H1 (cell line): ENCODE results near the gene SLC66A3. TPM values are rescaled to one million over a fixed set of nuclear protein-coding genes. Genes with fewer than 3 reads are reported as not detected.

Experiments
- CTCF ChIA-PET: fragments of 300-600 bp; sonication (Branson Sonifier 250); formaldehyde crosslinking; loops from one replicate; lab custom pipeline; 2021; ENCODE audit not compliant: partially characterized antibody; lab: Charles Lee
- POLR2A ChIA-PET: fragments of 300-600 bp; sonication (Branson Sonifier 250); formaldehyde crosslinking; loops from one replicate; lab custom pipeline; 2021; ENCODE audit warnings: inconsistent platforms; ENCODE audit not compliant: partially characterized antibody; lab: Charles Lee
- DNase-seq, 2 experiments: peaks; one replicate each; pipeline versions ENCODE4 v3.0.0 to v3.0.0-alpha.2; 2010 to 2022; ENCODE audit warnings: low spot score in 2 of 2, low read depth in 1 of 2, mixed read lengths in 1 of 2
- FAIRE-seq: peaks from 2 replicates; lab custom pipeline; 2011; peaks lifted over from hg19 to GRCh38; lab: Jason Lieb, UNC
- H2AFZ ChIP-seq: 2 replicates; pipeline ENCODE4 v1.8.1; 2012; ENCODE audit warnings: low read length, inconsistent platforms
- H2AK5ac ChIP-seq: 2 replicates; pipeline ENCODE4 v1.6.1; 2013; ENCODE audit warnings: low read depth, low read length
- H2BK120ac ChIP-seq: replicated peaks from 2 replicates; pipeline ENCODE3; 2013; ENCODE audit warnings: low read depth, low read length, inconsistent platforms
- H2BK12ac ChIP-seq: 2 replicates; pipeline ENCODE4 v1.6.1; 2013; ENCODE audit warnings: low read depth, low read length
- H2BK15ac ChIP-seq: 2 replicates; pipeline ENCODE4 v1.6.1; 2013; ENCODE audit warnings: low read length
- H2BK20ac ChIP-seq: 2 replicates; pipeline ENCODE4 v1.6.1; 2013; ENCODE audit warnings: low read length
- H2BK5ac ChIP-seq: 2 replicates; pipeline ENCODE4 v1.6.1; 2013; ENCODE audit warnings: low read depth, low read length
- H3K14ac ChIP-seq: 2 replicates; pipeline ENCODE4 v1.6.1; 2013; ENCODE audit warnings: inconsistent platforms; ENCODE audit not compliant: insufficient read length
- H3K18ac ChIP-seq: 2 replicates; pipeline ENCODE4 v1.6.1; 2013; ENCODE audit warnings: low read length; ENCODE audit errors: extremely low read depth
- H3K23ac ChIP-seq: 2 replicates; pipeline ENCODE4 v1.6.1; 2013; ENCODE audit warnings: inconsistent platforms; ENCODE audit not compliant: insufficient read length
- H3K23me2 ChIP-seq: 2 replicates; pipeline ENCODE4 v1.6.1; 2013; ENCODE audit warnings: low read depth, low read length
- H3K27ac ChIP-seq: 2 replicates; pipeline ENCODE4 v1.6.1; 2011; ENCODE audit warnings: low read depth, low read length, inconsistent platforms
- H3K27me3 ChIP-seq, 4 experiments: replicated peaks in 1 of 4; 1 replicate in 1 of 4; 2 replicates in 3 of 4; pipeline versions ENCODE4 v1.6.1 to v1.8.1; 2011 to 2013; ENCODE audit warnings: low read length in 3 of 4, mild to moderate bottlenecking in 3 of 4, inconsistent platforms in 2 of 4, mixed read lengths in 2 of 4, moderate library complexity in 1 of 4; ENCODE audit not compliant: control insufficient read depth in 3 of 4, insufficient read depth in 3 of 4; ENCODE audit errors: extremely low read depth in 1 of 4
- H3K36me3 ChIP-seq, 4 experiments: 2 replicates each; pipeline versions ENCODE4 v1.6.1 to v1.8.1; 2011 to 2013; ENCODE audit warnings: mild to moderate bottlenecking in 4 of 4, low read length in 3 of 4, moderate library complexity in 2 of 4, control low read depth in 1 of 4, inconsistent platforms in 1 of 4; ENCODE audit not compliant: insufficient read depth in 4 of 4, control insufficient read depth in 2 of 4
- H3K4ac ChIP-seq: replicated peaks from 2 replicates; pipeline ENCODE3; 2013; ENCODE audit warnings: low read length, low read depth, mixed read lengths, inconsistent platforms; ENCODE audit not compliant: insufficient read length
- H3K4me1 ChIP-seq, 4 experiments: replicated peaks in 1 of 4; 1 replicate in 1 of 4; 2 replicates in 3 of 4; pipeline versions ENCODE4 v1.6.1 to v1.8.1; 2011 to 2013; ENCODE audit warnings: low read length in 3 of 4, inconsistent platforms in 2 of 4, mixed read lengths in 1 of 4; ENCODE audit not compliant: insufficient read depth in 4 of 4, control insufficient read depth in 3 of 4
- H3K4me2 ChIP-seq, 2 experiments: 2 replicates each; pipeline versions ENCODE4 v1.6.1 to v1.8.1; 2011 to 2013; ENCODE audit warnings: low read depth in 2 of 2, low read length in 2 of 2, control low read depth in 1 of 2, inconsistent platforms in 1 of 2, mild to moderate bottlenecking in 1 of 2; ENCODE audit not compliant: insufficient read depth in 1 of 2
- H3K4me3 ChIP-seq, 4 experiments: fragments of 200-600, 300-600 bp in 1 of 4; sonication (generic), shearing (Covaris generic), sonication (Bioruptor Twin) in 1 of 4; 2 replicates each; pipeline versions ENCODE4 v1.5.1 to v1.8.1; 2011 to 2016; ENCODE audit warnings: low read length in 4 of 4, low read depth in 3 of 4, control low read depth in 2 of 4, inconsistent platforms in 2 of 4, mild to moderate bottlenecking in 2 of 4, mixed read lengths in 1 of 4, moderate library complexity in 1 of 4; ENCODE audit not compliant: insufficient read depth in 2 of 4; ENCODE audit errors: extremely low read depth in 1 of 4
- H3K56ac ChIP-seq: replicated peaks from 2 replicates; pipeline ENCODE3; 2013; ENCODE audit warnings: low read depth, mild to moderate bottlenecking, mixed read lengths, low read length, inconsistent platforms; ENCODE audit not compliant: insufficient read length
- H3K79me1 ChIP-seq: 2 replicates; pipeline ENCODE4 v1.6.1; 2013; ENCODE audit warnings: low read depth, low read length, control low read depth
- H3K79me2 ChIP-seq, 2 experiments: 2 replicates each; pipeline versions ENCODE4 v1.6.1 to v1.8.1; 2012 to 2013; ENCODE audit warnings: low read length in 2 of 2, mild to moderate bottlenecking in 2 of 2, inconsistent platforms in 1 of 2; ENCODE audit not compliant: insufficient read depth in 2 of 2, control insufficient read depth in 1 of 2
- H3K9ac ChIP-seq, 4 experiments: replicated peaks in 1 of 4; 1 replicate in 1 of 4; 2 replicates in 3 of 4; pipeline versions ENCODE4 v1.6.1 to v1.8.1; 2011 to 2013; ENCODE audit warnings: low read depth in 3 of 4, low read length in 3 of 4, control low read depth in 2 of 4, mild to moderate bottlenecking in 2 of 4, moderate library complexity in 2 of 4, inconsistent platforms in 1 of 4; ENCODE audit errors: extremely low read depth in 1 of 4
- H3K9me3 ChIP-seq, 2 experiments: 2 replicates each; pipeline versions ENCODE4 v1.6.1 to v1.8.1; 2012 to 2013; ENCODE audit warnings: mild to moderate bottlenecking in 2 of 2, moderate library complexity in 2 of 2, control low read depth in 1 of 2, inconsistent platforms in 1 of 2, low read depth in 1 of 2, low read length in 1 of 2, mixed read lengths in 1 of 2; ENCODE audit not compliant: insufficient read depth in 2 of 2
- H4K20me1 ChIP-seq, 2 experiments: replicated peaks in 1 of 2; 2 replicates each; pipeline versions ENCODE3 to v1.8.1; 2011 to 2013; ENCODE audit warnings: inconsistent platforms in 2 of 2, low read length in 2 of 2, mild to moderate bottlenecking in 1 of 2; ENCODE audit not compliant: insufficient read depth in 2 of 2, control insufficient read depth in 1 of 2
- H4K5ac ChIP-seq: 2 replicates; pipeline ENCODE4 v1.6.1; 2013; ENCODE audit warnings: low read length, low read depth, mixed read lengths, inconsistent platforms; ENCODE audit not compliant: insufficient read length
- H4K8ac ChIP-seq: 2 replicates; pipeline ENCODE4 v1.8.0; 2013; ENCODE audit warnings: mild to moderate bottlenecking, moderate library complexity, low read length, inconsistent platforms; ENCODE audit not compliant: insufficient read depth; ENCODE audit errors: extremely low read depth
- H4K91ac ChIP-seq: replicated peaks from 2 replicates; pipeline ENCODE3; 2013; ENCODE audit warnings: low read length, mixed read lengths, inconsistent platforms; ENCODE audit not compliant: insufficient read length
- ATF3 ChIP-seq: IDR thresholded peaks from 2 replicates; pipeline ENCODE4 v1.6.1; 2011; ENCODE audit warnings: low read depth, mild to moderate bottlenecking, low read length; ENCODE audit not compliant: insufficient read depth
- CBX8 ChIP-seq: fragments of 300-800, 300-1000 bp; sonication (generic); IDR thresholded peaks from 2 replicates; pipeline ENCODE4 v1.7.1; 2016; ENCODE audit warnings: low read depth, low read length, borderline replicate concordance
- CHD1 ChIP-seq: IDR thresholded peaks from 2 replicates; pipeline ENCODE4 v1.6.1; 2012; ENCODE audit warnings: low read depth, low read length, improper control_type of control experiment
- CHD2 ChIP-seq: IDR thresholded peaks from 2 replicates; pipeline ENCODE4 v1.6.1; 2012; ENCODE audit warnings: low read length, improper control_type of control experiment
- E2F6 ChIP-seq: IDR thresholded peaks from 2 replicates; pipeline ENCODE4 v1.6.1; 2012; ENCODE audit warnings: inconsistent platforms
- EGR1 ChIP-seq: IDR thresholded peaks from 2 replicates; pipeline ENCODE4 v1.6.1; 2011; ENCODE audit warnings: low read depth, low read length, borderline replicate concordance
- GTF2F1 ChIP-seq: IDR thresholded peaks from 2 replicates; pipeline ENCODE4 v1.6.1; 2012; ENCODE audit warnings: low read depth, low read length, improper control_type of control experiment, borderline replicate concordance
- MAFK ChIP-seq: IDR thresholded peaks from 2 replicates; pipeline ENCODE4 v1.6.1; 2012; ENCODE audit warnings: low read depth, mild to moderate bottlenecking, improper control_type of control experiment, low read length
- PHF8 ChIP-seq: fragments of 200-600 bp; sonication (generic); conservative IDR thresholded peaks from 2 replicates; pipeline ENCODE4 v1.7.1; 2012; ENCODE audit warnings: low read depth, mild to moderate bottlenecking, inconsistent platforms, low read length, moderate library complexity
- RNF2 ChIP-seq: fragments of 200-900, 300-1000 bp; sonication (generic); IDR thresholded peaks from 2 replicates; pipeline ENCODE4 v1.7.1; 2016; ENCODE audit warnings: borderline replicate concordance, low read depth, mild to moderate bottlenecking, antibody characterized with exemption, low read length; ENCODE audit not compliant: poor library complexity, severe bottlenecking; ENCODE audit errors: missing control alignments
- TAF7 ChIP-seq: optimal IDR thresholded peaks from 2 replicates; pipeline ENCODE3; 2011; ENCODE audit warnings: low read depth, mild to moderate bottlenecking, inconsistent platforms, low read length, moderate library complexity, borderline replicate concordance
- WGBS, 2 experiments: shearing (Covaris generic) in 1 of 2; methylation state at CpG; one replicate each; pipeline versions ENCODE4 v1.1.6 to v1.1.7; 2013 to 2015; ENCODE audit warnings: low lambda C conversion rate in 2 of 2, mixed read lengths in 2 of 2, inconsistent platforms in 1 of 2, low coverage in 1 of 2, missing lambda C conversion rate in 1 of 2; ENCODE audit not compliant: insufficient replicate concordance in 2 of 2, insufficient coverage in 1 of 2, insufficient read length in 1 of 2; ENCODE audit errors: extremely low coverage in 1 of 2, missing lambda C conversion rate in 1 of 2; 5-methylcytosine and 5-hydroxymethylcytosine counted together
- polyA plus RNA-seq, 7 experiments: library from polyadenylated mRNA; depleted of rRNA in 3 of 7; stranded (reverse) in 5 of 7; unstranded in 2 of 7; fragments of >200 nt in 5 of 7; fragments of 200-250 nt in 2 of 7; gene quantifications; 1 replicate in 5 of 7; 2 replicates in 1 of 7; 4 replicates in 1 of 7; pipeline versions ENCODE4 v1.2.1 to v1.2.3, GENCODE V29; 2011 to 2013; ENCODE audit warnings: missing spikeins in 2 of 7, mixed read lengths in 2 of 7
- total RNA-seq: library from RNA; stranded (reverse); fragmentation: NEBNext Ultra II Directional; extraction: Animal tissue kit (Norgen Biotek cat#: 25700); gene quantifications from 2 replicates; pipeline ENCODE4 v1.2.1, GENCODE V29; 2021

SLC66A3 gene
- total and polyA plus RNA-seq, 2 of the 8 experiments (the other 6 are each of a cell fraction or from before 2014, with no cell fraction given): 8.7 to 27.8 TPM

- H2AFZ ChIP-seq: no peak overlapping the region
- H4K8ac ChIP-seq: no peak overlapping the region
- no peak overlapping the region for H2BK5ac ChIP-seq
- H3K4me3 ChIP-seq: no peak overlapping the region
- no peak overlapping the region for H4K5ac ChIP-seq
- H3K79me1 ChIP-seq: no peaks in the 10 kb centered on the region
- no peaks in the 10 kb centered on the region for H3K27me3 ChIP-seq
- H3K23me2 ChIP-seq: no peaks in the 10 kb centered on the region; the same call in 1 of the 2 replicates
- H3K79me2 ChIP-seq: no peaks in the 10 kb centered on the region
- H3K18ac ChIP-seq: no peak overlapping the region
- no peak for FAIRE-seq
- H2BK20ac ChIP-seq: no peak overlapping the region
- ChIA-PET CTCF (interaction anchor here (0.6 to 1.5 kb wide), 2 partner anchors 56 to 65 kb away, joined by 3 to 5 read pairs; a partner anchor contains a TSS), POLR2A (no interaction called here)
- H3K4me2 ChIP-seq: no peak overlapping the region
- H3K4ac ChIP-seq: no peak overlapping the region
- H2AK5ac ChIP-seq: no peak overlapping the region
- H3K9me3 ChIP-seq: no peaks in the 10 kb centered on the region
- no peak overlapping the region for H2BK15ac ChIP-seq
- TF ChIP-seq ATF3 (no peak), CBX8 (no peak), GTF2F1 (no peak), PHF8 (no peak), RNF2 (no peak), EGR1 (no peak), E2F6 (no peak), CHD1 (no peak), TAF7 (no peak), MAFK (no peak), CHD2 (no peak)
- H2BK120ac ChIP-seq: no peak overlapping the region
- H3K27ac ChIP-seq: no peak overlapping the region
- no peak overlapping the region for H2BK12ac ChIP-seq
- no peak overlapping the region for H3K14ac ChIP-seq
- no peak overlapping the region for H3K9ac ChIP-seq
- H3K56ac ChIP-seq: no peak overlapping the region
- no peaks in the 10 kb centered on the region for H4K20me1 ChIP-seq
- H4K91ac ChIP-seq: no peak overlapping the region
- H3K36me3 ChIP-seq: peaks cover 0 to 24% (median 5%) of the 10 kb centered on the region in 4 experiments; a peak in 4 of 8 replicates
- no peak for DNase-seq
- no peak overlapping the region for H3K23ac ChIP-seq
- no peaks in the 10 kb centered on the region; a peak in 1 of 7 replicates for H3K4me1 ChIP-seq
- 93% methylated on average over 2 of the region's 2 CpGs; no CpG with 5 or more reads in 1 of the 2 experiments for WGBS, 2 experiments
These were observed 32.5 kb downstream of the SLC66A3 start for GRCh38 chr2:11187731-11188130.
